Activated gamma-delta T cell treated with anti-CD3 and anti-CD28 coated beads, Interleukin-2, amount 50 U/mL, for 16 hours (primary cell): Measurements from ENCODE around the gene SERINC2.
"Not testable (repeated sequence)": the region's sequence is repeated elsewhere in the genome, so short reads cannot be mapped to it uniquely, and the experiment has no call there.

ENCODE experiments used
- DNase-seq: peaks from one replicate; pipeline ENCODE4 v3.0.0-alpha.2; 2020; ENCODE audit warnings: low read depth

The SERINC2 gene

GRCh38 chr1:31414980-31415370, 2.0 kb downstream of the SERINC2 start:
- no peak for DNase-seq

GRCh38 chr1:31415658-31416057, 2.6 kb downstream of the SERINC2 start:
- no peak for DNase-seq

GRCh38 chr1:31416101-31416736, 3.2 kb downstream of the SERINC2 start:
- no peak for DNase-seq

GRCh38 chr1:31417148-31417547, 4.1 kb downstream of the SERINC2 start:
- DNase-seq: no peak

- DNase-seq: no peak
Measured at GRCh38 chr1:31418626-31419323, 5.8 kb downstream of the SERINC2 start.

- DNase-seq: no peak
Measured at GRCh38 chr1:31420716-31421115, 7.7 kb downstream of the SERINC2 start.

- DNase-seq: no peak
Measured at GRCh38 chr1:31421371-31422040, 8.5 kb downstream of the SERINC2 start.

GRCh38 chr1:31422505-31423319, 9.7 kb downstream of the SERINC2 start:
- DNase-seq: peak; percentile 59

GRCh38 chr1:31423418-31423947, 10.5 kb downstream of the SERINC2 start:
- no peak for DNase-seq

- DNase-seq: no peak
Measured at GRCh38 chr1:31424568-31424967, 11.6 kb downstream of the SERINC2 start.

GRCh38 chr1:31425301-31426081, 12.5 kb downstream of the SERINC2 start:
- DNase-seq: no peak

- no peak for DNase-seq
Measured at GRCh38 chr1:31426249-31426922, 13.4 kb downstream of the SERINC2 start.

- DNase-seq: no peak
Measured at GRCh38 chr1:31427322-31427721, 14.3 kb downstream of the SERINC2 start.

- no peak for DNase-seq
Measured at GRCh38 chr1:31428436-31429221, 15.6 kb downstream of the SERINC2 start.

GRCh38 chr1:31429583-31429982, 16.6 kb downstream of the SERINC2 start:
- DNase-seq: no peak

- not testable (repeated sequence) for DNase-seq
Measured at GRCh38 chr1:31431351-31432257, 18.6 kb downstream of the SERINC2 start.

- no peak for DNase-seq
Measured at GRCh38 chr1:31432592-31433395, 19.8 kb downstream of the SERINC2 start.

GRCh38 chr1:31433396-31433930, 20.4 kb downstream of the SERINC2 start:
- no peak for DNase-seq
